HG02884 (cell line): ENCODE results near the gene DEFB112.

Experiments used
- ATAC-seq: cut with Tn5 transposase; IDR thresholded peaks from one replicate; pipeline ENCODE4 v1.9.1; 2021; ENCODE audit warnings: mild to moderate bottlenecking, moderate library complexity; ENCODE audit not compliant: unreplicated experiment

The DEFB112 gene

DNA sequence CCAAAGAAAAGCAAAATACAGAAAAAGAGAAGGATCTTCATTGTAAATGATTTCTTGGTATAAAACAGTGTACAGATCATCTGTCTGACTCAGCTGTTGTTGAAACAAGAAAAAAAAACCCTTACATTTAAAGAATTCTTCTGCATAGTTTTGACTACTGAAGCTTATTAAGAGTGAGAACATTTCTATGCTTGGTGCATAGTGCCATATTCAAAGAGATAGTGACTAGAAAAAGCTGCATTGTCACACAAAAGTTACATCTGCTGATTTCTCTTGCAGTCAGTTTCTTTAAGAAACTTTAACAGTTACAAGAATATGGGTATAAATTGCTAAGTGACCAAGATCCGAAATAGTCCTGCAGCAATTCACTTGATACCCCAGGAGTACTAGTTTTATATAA, at the start of gene DEFB112:
DEFB112 (minus strand) TSS at position 101 of the 400 bp plus-strand sequence; CDS start at position 41, 60 bp downstream.
- ATAC-seq = no peak

DNA sequence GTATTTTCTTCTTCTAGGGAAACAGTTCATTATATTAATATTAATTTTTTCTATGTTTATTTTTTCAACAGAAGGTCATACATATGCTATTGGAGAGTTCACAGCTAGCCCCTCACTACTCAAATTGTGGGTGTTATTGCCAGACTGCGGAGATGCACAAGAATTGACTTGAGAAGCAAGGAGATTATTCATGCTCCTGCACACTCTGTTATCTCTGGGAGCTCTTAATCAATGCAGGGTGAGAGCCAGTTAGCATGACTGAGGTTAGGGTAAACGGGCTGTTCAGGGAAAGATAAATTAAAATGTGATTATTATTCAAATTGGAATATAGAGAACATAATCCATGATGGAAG, 48.9 kb upstream of the DEFB112 start:
- ATAC-seq = no peak

DNA sequence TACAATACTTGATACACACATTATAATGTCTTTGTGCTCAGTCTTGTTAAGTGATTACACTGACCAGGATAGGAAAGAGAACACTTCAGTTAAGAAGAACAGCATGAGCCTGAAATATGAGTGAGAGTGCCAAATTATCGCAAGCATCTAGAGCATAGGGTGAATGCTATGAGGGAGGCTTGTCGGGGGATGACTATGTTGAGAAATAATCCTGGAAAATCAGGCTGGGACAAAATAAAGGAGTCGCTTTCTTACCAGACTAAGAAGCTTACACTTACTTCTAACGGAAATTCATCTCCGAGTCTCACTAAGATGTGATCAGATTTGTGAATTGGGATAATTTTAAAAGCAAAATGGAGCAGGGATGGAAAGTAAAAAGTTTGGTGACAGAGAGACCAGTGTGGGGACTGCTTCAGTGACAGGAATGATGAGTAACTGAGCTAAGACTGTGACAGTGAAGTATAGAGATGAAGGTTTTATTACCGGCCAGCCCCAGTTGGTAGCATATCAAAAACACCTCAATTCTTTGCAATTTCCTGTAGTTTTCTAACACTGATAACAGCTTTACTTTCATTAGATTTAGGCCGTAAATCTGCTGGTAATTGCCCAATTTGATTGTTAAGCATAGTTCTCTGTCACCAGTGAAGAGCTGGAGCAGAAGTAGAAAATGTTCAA, 48.4 kb upstream of the DEFB112 start:
- no peak for ATAC-seq

DNA sequence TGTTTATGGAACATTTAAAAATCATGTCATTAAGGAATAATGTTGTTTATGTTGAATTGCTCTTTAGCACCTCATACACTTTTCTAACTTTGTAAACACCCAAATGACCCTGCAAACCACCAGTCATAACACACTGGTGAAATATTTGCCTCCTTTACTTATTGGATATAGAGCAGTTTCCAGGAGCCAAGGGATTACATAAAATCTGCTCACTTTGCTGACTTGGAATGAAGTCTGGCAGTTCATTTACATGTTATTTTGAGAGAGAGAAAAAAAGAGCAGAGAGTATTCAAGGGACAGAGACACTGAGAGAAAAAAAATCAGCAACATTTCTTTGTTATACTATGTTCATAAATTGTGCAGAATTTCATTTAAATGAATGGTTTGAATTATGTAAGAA, 46.6 kb upstream of the DEFB112 start:
- no peak for ATAC-seq

- ATAC-seq = no peak
Observed at GRCh38 chr6:50093938-50094272, 44.2 kb upstream of the DEFB112 start.

DNA sequence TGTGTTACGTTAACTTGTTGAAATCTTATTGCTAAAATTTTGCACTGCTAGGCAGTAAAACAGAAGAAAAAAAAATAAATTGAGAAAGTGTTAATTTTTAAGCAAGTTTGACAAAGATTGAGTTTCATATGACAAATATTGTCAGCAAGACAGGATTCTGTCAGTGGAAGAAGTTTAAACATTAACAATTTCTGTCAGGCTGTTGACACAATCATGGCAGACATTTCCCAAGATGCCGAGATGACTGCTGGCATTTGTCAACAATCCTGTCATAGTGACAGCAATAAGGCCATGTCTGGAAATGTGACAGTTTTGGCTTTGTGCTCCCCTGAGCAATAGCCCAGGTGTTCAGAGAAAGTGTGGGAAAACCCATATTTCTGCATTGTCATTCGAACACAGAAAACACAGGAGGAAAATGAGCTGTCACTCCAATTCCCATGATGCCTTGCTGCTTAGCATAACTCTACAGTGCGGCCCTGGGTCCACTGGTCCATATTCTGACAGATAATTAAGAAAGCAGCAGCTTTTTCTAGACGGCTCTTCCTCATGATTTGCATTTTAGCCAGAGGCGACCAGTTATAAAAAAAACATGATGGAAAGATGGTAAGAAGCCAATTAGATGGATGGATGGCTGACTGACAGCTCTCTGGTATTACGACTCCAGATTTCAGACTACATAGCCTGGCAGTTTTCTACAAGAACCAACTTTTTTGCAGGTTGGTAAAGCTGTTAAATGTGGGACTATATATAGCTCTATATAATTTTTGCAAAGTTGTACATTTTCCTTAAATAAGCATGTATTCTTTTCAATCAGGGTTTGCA, 43.6 kb upstream of the DEFB112 start:
- ATAC-seq = no peak

DNA sequence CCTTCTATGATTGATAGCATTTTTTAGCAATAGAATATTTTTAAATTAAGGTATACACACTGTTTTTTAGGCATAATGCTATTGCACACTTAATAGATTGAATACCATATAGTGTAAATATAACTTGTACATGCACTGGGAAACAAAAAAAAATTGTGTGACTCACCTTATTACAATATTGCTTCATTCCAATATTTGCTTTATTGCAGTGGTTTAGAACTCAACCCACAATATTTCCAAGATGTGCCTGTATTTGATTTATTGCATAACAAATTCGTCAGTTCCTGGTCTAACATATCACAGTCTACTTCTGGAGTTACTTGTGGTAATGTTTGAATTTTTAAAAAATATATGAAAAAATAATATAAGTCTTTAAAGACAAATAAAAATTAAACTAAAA, 41.9 kb upstream of the DEFB112 start:
- ATAC-seq = no peak

GRCh38 chr6:50089911-50090310, 40.2 kb upstream of the DEFB112 start:
- no peak for ATAC-seq

DNA sequence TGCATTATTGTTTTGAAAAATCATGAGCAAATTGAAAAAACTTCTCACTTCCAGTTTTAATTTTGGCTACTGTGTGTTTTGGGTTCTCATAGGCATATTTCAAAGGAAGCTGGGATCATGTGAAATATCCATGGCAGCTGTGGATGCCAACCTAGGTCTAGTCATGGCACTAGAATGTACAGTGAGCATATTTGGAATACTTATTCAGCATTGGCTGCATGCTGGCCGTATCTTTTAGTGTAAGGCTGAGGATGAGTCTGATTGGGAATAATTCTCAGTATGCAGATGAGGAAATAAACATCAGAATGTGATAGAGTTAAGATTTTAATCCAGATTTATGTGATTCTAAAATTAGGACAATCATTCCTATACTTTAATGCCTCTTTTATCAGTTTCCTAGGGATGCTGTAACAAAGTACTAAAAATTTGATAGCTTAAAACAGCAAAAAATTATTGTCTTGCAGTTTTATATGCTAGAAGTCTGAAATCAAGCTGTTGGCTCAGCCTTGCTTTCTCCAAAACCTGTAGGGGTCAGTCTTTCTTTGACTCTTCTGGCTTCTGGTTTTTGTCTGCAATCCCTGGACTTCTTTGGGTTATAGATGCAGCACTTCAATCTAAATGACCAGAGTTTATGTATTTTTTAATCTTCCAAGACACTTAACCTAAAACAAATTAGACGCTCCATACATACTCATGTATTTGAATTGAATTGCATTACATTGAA, 37.7 kb upstream of the DEFB112 start:
- ATAC-seq = no peak

DNA sequence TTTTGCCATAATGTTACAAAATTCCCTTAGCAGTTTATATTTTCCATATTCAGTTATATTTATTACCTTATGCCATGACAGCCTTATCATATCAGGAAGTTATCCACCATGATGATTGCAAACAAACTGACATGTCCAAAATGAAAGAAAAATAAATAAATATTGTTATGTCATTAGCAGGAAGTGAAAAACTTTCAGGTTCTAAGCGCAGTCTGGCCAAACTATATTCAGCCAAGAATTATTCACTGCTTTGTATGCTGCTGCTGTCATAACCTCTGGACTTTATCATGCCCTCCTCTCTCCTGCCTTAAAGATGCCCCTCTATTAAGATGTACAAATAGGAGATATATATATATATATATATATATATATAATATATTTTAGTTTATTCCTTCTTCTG, 27.7 kb upstream of the DEFB112 start:
- no peak for ATAC-seq

DNA sequence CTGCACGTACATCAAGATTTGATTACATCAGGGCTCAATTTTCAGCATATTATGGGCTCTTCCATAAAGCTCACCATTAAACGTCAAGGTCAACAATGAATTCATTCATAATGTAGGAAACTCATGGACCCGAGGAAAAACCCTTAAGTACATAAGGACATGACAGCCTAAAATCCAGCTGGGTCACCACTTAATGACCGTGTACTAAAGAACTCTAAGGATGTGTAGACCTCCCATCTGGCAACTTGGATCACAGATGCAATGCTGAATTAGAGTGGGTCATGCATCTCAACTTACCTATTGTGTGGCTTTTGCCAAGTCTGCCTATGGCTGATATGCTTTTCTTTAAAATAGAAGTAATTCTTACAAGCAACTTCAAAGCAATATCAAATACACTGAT, 26.7 kb upstream of the DEFB112 start:
- no peak for ATAC-seq

DNA sequence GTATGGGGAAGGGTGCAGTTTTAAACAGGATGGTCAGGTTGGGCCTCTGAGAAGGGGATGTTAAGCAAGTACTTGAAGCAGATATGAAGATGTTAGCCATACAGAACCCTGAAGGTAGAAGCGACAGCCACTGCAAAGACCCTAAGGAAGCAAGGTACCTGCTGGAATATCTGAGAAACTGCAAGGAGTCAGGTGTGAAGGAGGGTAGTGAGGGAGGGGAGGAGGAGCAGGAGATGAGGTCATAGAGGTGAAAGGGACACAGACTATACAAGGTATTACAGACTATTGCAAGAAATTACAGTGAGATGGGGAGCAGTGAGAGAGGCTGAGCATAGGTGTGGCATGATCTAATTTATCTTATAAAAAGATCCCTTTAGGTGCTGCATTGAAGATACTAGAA, 22.2 kb upstream of the DEFB112 start:
- no peak for ATAC-seq

- ATAC-seq = no peak
Observed at GRCh38 chr6:50070101-50070500, 20.4 kb upstream of the DEFB112 start.

- no peak for ATAC-seq
Observed at GRCh38 chr6:50062051-50062450, 12.3 kb upstream of the DEFB112 start.

- no peak for ATAC-seq
Observed at GRCh38 chr6:50056242-50056641, 6.5 kb upstream of the DEFB112 start.

DNA sequence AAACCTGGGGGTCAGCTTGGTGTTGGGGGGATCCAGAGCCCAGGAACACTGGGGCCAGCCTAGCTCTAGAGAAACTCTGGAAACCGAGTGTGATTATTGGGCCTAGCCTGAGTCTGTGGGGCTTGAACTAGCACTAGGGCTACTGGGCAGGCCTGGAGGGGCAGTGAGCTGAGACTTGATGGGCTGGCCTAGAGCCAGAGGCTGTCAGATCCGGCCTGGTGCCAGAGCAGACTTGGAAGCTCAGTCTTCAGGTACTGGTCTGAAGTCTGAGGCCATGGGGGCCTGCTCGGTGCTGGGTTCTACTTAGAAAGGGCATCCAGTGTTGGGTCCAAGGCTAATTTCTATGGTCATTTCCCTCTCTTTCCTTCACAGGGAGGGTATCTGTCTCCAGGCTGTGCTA, 2.7 kb downstream of the DEFB112 start:
- no peak for ATAC-seq

DNA sequence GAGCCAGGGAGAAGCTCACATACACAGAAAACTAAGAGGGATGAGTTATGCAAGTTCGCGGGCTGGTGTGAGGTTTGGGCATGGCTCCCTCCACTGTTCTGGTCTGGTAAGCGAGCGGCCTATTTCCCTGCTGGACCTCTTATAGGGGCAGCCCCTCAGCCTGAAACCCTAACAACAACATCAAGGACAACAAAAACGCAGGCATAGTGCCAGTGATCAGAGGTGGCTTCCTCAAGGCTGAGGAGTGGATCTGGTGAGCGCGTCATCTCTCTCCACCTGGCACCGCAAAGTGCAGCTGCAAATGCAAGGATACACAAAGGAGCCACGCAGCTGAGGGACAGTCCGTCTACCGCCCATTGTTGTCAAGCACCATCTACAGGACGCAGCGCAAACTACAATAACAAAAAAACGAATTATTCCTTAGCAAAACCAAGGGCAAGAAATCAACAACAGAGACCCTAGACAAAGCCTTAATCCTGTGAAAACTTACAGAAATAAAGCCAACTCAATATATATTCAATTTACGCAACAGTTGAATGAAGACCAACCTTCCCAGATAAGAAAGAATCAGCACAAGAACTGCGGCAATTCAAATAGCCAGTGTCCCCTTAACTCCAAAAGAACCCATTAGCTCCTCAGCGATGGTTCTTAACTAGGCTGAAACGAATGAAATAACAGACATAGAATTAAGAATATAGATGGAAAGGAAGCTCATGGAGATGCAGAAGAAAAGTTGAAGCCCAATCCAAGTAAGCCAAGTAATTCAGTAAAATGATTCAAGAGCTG, 18.8 kb downstream of the DEFB112 start:
- no peak for ATAC-seq

GRCh38 chr6:50030350-50030749, 19.4 kb downstream of the DEFB112 start:
- no peak for ATAC-seq

- no peak for ATAC-seq
Observed at GRCh38 chr6:50025258-50025657, 24.5 kb downstream of the DEFB112 start.

GRCh38 chr6:50021894-50022293, 27.8 kb downstream of the DEFB112 start, which contains the start of gene DEFB110:
Gene DEFB110, minus strand, starts transcription at chr6:50021994. Its CDS starts 59 bp downstream, at chr6:50021935.
- no peak for ATAC-seq

GRCh38 chr6:50007819-50008218, 41.9 kb downstream of the DEFB112 start:
- ATAC-seq = no peak
